Stimulated activated naive B cell treated with anti-CD40 and anti-IgM and Interleukin-4, amounts not matched to agents 10 μg/mL and 1 μg/mL and 100 μg/mL, for 72 hours (primary cell): ENCODE measurements around the gene NDUFA8.
A peak's percentile ranks its signal among the peaks of the same experiment; 100 is the strongest.

Experiments used
- ATAC-seq, 2 donors: fragments of 150-1000 bp; cut with Tn5 transposase; replicated peaks; 2 replicates each; pipeline ENCODE4 v1.10.0; 2021; ENCODE audit warnings: moderate library complexity in 1 of 2
- DNase-seq: peaks from one replicate; pipeline ENCODE4 v3.0.0; 2021
- H3K27ac Mint-ChIP-seq: one replicate; pipeline ENCODE4 v1.8.0; 2022; ENCODE audit warnings: mild to moderate bottlenecking, mixed read lengths
- H3K27me3 Mint-ChIP-seq, 2 donors: one replicate each; pipeline ENCODE4 v1.8.0; 2022; ENCODE audit warnings: mixed read lengths in 2 of 2
- H3K36me3 Mint-ChIP-seq, 2 donors: one replicate each; pipeline ENCODE4 v1.8.0; 2022; ENCODE audit warnings: mixed read lengths in 2 of 2, mild to moderate bottlenecking in 1 of 2
- H3K4me1 Mint-ChIP-seq, 2 donors: one replicate each; pipeline ENCODE4 v1.8.0; 2022; ENCODE audit warnings: mixed read lengths in 2 of 2, mild to moderate bottlenecking in 1 of 2
- H3K4me3 Mint-ChIP-seq, 2 donors: one replicate each; pipeline ENCODE4 v1.8.0; 2022; ENCODE audit warnings: mild to moderate bottlenecking in 2 of 2, mixed read lengths in 2 of 2, moderate library complexity in 1 of 2
- H3K9me3 Mint-ChIP-seq, 2 donors: one replicate each; pipeline ENCODE4 v1.8.0; 2022; ENCODE audit warnings: mixed read lengths in 2 of 2, mild to moderate bottlenecking in 1 of 2

NDUFA8 gene

DNA sequence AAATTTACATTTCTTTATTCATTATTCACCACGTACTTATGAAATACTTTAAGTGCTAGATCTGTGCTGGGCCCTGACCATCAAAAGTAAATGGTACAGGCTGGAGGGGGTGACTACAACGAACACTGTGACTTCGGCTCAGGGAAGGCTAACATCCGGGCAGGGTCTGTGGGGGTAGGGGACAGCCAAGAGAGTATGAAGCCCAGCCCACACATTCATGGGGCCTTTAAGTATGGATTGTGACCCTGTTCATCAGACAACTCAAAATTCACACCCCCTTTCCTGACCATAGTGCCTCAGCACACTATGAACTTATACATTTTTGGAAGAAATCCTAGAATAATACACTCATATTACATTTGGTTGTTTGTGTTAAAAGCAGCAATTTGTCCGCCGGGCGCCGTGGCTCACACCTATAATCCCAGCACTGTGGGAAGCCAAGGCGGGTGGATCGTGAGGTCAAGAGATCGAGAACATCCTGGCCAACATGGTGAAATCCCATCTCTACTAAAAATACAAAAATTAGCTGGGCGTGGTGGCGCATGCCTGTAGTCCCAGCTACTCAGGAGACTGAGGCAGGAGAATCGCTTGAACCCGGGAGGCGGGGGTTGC is 33.4 kb upstream of the NDUFA8 start:
- Mint-ChIP-seq H3K36me3 (no peaks in the 10 kb centered on the region), H3K4me3 (no peak overlapping the region), H3K27ac (no peak overlapping the region), H3K4me1 (peaks cover 0 to 2% of the 10 kb centered on the region in 2 donors), H3K27me3 (peaks cover 7 to 11% of the 10 kb centered on the region in 2 donors), H3K9me3 (no peaks in the 10 kb centered on the region)
- ATAC-seq (no peak), DNase-seq (no peak)

DNA sequence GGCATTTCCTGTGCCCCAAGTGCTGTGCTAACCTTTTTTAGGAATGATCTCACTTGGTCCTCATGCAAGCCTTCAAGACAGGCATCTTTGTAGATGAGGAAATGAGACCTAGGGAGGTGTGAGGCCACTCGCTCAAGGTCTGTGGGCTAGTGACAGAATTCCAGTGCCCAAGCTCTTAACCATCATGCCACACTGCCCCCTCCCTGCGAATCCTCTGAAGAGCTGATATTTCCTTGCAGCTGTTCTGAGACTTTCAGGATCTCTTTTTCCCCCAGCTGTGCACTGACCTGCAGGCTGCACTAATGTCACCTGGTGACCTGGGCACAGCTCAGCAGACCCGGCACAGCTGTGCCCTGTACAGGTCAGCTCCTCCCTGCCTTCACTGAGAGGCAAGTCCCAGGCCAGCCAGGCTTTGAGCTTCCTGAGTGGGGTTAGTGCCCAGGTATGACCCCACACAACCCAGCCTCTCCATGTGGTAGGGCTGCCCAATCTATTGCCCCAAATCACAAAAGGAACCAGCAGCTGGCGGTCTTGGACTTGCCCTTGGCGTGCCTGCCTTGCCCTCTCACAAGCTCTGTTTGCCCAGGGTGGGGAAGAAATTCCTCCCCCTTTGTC is 32.8 kb upstream of the NDUFA8 start:
- H3K27me3 Mint-ChIP-seq = peaks cover 7 to 8% of the 10 kb centered on the region in 2 donors
- no peaks in the 10 kb centered on the region for H3K9me3 Mint-ChIP-seq
- no peak overlapping the region for H3K27ac Mint-ChIP-seq
- no peak overlapping the region for H3K4me3 Mint-ChIP-seq
- no peak for DNase-seq
- peaks cover 0 to 2% of the 10 kb centered on the region in 2 donors for H3K4me1 Mint-ChIP-seq
- no peak for ATAC-seq
- H3K36me3 Mint-ChIP-seq = no peaks in the 10 kb centered on the region

DNA sequence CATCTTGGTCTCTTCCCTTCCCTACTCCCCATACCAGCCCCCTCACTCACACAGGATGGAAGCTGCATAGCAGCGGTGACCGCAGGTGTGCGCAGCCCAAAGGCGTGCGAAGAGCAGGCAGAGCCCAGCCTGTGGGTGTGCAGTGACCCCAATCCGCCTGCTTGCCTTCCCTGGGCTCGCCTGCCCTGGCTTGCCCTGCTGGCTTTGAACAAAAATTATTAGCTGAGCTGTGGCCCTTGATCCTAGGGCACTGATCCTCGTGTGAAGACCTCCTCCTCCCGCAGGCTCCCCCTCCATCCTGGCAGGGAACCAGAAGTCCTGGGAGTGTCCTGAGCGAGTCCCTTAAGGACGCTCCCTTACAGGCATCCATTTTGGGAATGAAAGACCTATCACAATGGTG is 32.0 kb upstream of the NDUFA8 start:
- no peak overlapping the region for H3K4me3 Mint-ChIP-seq
- H3K27ac Mint-ChIP-seq = no peak overlapping the region
- H3K27me3 Mint-ChIP-seq = peaks cover under 1% of the 10 kb centered on the region in 2 donors
- H3K36me3 Mint-ChIP-seq = no peaks in the 10 kb centered on the region
- ATAC-seq (no peak), DNase-seq (no peak)
- H3K4me1 Mint-ChIP-seq = peaks cover 0 to 2% of the 10 kb centered on the region in 2 donors
- no peaks in the 10 kb centered on the region for H3K9me3 Mint-ChIP-seq

DNA sequence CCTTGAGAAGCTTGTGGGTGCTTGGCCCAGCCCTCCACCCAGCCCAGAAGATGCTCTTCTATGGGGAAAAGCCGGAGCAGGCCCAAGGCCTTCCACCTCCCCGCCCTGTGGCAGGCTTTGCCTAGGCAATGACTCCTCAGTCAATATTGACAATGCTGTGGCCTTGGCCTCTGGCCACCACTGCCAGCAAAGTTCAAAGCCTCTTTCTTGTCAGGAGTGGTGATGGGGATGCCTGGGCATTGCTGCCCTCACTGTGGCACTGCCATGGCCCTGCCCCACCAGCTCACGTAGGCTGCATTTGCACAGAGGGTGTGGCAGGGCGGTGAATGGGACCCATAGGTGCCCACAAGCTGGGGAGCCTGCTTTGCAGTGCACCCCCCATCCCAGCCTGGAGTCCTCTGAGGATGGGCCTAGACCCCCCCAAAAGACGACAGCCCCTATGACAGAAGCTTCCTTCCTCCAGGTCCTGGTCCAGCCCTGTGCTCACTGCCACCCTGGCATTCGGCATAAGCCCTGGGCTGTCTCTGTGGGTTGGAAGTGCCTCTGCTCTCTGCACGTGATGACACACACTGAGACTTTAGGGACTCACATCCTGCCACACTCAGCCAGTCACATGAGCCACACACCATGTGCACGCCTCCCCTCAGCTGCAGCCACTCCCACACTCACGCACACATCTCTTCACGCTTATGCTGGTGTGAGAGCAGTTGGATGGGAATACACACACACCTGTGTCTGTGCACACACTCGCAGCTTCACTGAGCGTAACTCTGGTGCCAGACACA is 31.2 kb upstream of the NDUFA8 start:
- H3K9me3 Mint-ChIP-seq = no peaks in the 10 kb centered on the region
- DNase-seq = no peak
- H3K4me1 Mint-ChIP-seq = peaks cover 0 to 2% of the 10 kb centered on the region in 2 donors
- no peaks in the 10 kb centered on the region for H3K36me3 Mint-ChIP-seq
- no peak overlapping the region for H3K4me3 Mint-ChIP-seq
- peak in 1 of 2 donors; percentile 34 for ATAC-seq
- H3K27me3 Mint-ChIP-seq = no peaks in the 10 kb centered on the region
- no peak overlapping the region for H3K27ac Mint-ChIP-seq

DNA sequence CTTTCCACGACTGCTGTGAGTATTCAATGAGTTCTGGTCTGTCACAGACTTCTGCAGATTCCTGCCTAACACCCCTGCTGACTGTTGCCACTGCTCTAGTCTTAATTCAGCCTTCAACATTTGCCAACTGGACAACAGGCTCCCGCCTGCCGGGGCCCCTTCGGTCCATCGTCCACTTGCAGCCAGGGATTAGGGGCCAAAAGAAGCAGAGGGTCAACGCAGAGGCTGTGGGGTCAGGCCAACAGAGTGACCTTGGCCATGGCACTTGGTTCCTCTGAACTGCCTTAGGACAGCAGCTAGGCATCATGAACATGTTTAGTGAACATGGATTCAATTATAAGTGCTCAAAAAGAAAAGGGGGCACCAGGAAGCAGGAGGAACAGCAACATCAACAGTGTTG is 28.8 kb upstream of the NDUFA8 start:
- Mint-ChIP-seq H3K9me3 (no peaks in the 10 kb centered on the region), H3K4me3 (no peak overlapping the region), H3K4me1 (no peaks in the 10 kb centered on the region), H3K27ac (no peak overlapping the region), H3K36me3 (no peaks in the 10 kb centered on the region), H3K27me3 (peaks cover 3 to 5% of the 10 kb centered on the region in 2 donors)
- ATAC-seq (no peak), DNase-seq (no peak)

DNA sequence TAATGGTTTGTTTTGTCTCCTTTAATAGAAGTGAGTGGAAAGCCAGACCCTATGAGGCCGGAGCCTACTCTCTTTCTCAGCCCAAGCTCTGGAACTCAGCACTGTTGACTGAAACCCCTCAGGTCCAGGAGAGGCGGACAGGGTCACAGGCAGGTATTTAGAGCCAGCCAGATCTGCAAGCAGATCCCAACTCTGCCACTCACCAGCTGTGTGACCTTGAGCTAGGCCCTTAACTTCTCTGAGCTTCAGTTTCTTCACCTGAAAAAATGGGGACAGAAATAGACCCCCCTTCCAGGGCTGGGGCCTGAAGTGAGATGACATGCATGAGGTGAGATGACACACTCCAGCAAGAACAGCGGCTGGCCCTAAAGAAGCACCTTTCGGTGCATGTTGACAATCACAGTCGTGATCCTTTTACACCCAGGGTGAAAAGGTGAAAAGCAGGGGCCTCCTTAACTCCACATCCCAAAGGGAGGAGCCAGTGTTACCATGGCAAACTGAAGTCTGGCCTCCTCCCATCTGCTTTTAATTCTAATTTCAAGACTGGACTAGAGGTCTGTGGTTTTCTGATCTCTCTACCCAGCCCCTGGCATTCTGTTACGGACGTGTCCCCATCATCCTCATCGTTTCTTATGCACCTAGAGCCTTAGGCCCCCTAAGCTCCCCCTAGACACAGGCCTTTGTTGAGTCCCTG is 27.3 kb upstream of the NDUFA8 start:
- no peak overlapping the region for H3K4me3 Mint-ChIP-seq
- ATAC-seq (no peak), DNase-seq (no peak)
- H3K9me3 Mint-ChIP-seq = no peaks in the 10 kb centered on the region
- no peak overlapping the region for H3K27ac Mint-ChIP-seq
- H3K36me3 Mint-ChIP-seq = no peaks in the 10 kb centered on the region
- H3K27me3 Mint-ChIP-seq = peaks cover 10 to 12% of the 10 kb centered on the region in 2 donors
- H3K4me1 Mint-ChIP-seq = no peaks in the 10 kb centered on the region

DNA sequence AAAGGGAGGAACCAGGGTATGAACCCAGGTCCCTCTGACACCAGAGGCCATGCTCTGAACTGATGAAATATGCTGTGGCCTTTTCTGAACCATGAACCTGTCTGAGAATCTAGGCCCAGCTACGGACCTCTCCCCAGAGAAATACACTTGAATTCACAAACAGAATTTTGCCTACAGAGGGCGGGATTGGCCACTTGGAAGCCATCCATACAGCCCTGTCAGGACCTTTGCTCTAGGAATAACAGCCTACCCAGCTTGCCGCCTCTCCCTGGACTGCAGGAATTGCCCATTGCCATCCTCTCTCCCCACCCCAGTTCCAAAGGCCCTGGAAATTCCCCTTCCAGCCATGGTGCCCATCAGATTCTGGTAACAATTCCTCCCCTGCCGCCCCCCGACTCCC is 26.7 kb upstream of the NDUFA8 start:
- H3K27me3 Mint-ChIP-seq = peaks cover 10 to 12% of the 10 kb centered on the region in 2 donors
- H3K36me3 Mint-ChIP-seq = no peaks in the 10 kb centered on the region
- no peaks in the 10 kb centered on the region for H3K9me3 Mint-ChIP-seq
- no peak overlapping the region for H3K4me3 Mint-ChIP-seq
- ATAC-seq (no peak), DNase-seq (no peak)
- no peaks in the 10 kb centered on the region for H3K4me1 Mint-ChIP-seq
- H3K27ac Mint-ChIP-seq = no peak overlapping the region

DNA sequence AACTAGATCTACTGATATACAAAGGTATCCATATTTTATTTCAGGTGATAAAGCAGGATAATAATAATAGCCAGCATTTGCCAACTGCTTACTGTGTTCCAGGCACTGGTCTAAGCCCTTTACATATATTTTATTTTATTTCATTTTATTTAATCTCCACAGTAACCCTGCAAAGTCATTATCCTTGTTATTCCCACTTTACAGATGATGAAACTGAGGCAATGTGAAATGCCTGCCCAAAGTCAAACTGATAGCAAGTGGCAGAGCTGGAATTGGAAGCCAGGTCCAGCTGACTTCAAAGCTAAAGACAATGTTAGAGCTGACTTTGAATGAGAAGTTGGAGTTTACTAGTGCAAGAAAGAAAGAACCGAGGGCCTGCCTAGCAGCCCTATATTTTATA is 25.0 kb upstream of the NDUFA8 start:
- H3K4me3 Mint-ChIP-seq = no peak overlapping the region
- no peaks in the 10 kb centered on the region for H3K36me3 Mint-ChIP-seq
- no peaks in the 10 kb centered on the region for H3K4me1 Mint-ChIP-seq
- no peak overlapping the region for H3K27ac Mint-ChIP-seq
- no peak for DNase-seq
- no peaks in the 10 kb centered on the region for H3K9me3 Mint-ChIP-seq
- no peak for ATAC-seq
- peaks cover 10 to 16% of the 10 kb centered on the region in 2 donors for H3K27me3 Mint-ChIP-seq

DNA sequence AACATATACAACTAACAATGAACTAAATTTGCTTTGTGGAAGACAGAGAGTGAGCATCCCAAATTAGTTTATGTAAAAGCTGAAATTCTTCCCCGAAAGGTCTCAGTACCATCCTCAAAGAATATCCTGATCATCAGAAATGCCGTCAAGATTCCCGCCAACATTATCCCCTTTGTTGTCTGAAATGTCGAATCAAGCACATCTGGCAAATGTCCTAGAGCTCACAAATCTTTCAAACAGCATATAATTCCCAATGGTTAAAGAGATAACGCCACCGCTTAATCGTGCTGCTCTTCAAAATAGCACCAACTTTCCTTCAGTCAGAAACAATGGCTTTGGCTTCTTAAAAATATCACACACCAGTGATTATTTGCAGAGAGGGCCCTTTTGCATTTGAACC is 23.9 kb upstream of the NDUFA8 start:
- Mint-ChIP-seq H3K27me3 (peaks cover 14 to 16% of the 10 kb centered on the region in 2 donors), H3K36me3 (no peaks in the 10 kb centered on the region), H3K4me3 (no peak overlapping the region), H3K27ac (no peak overlapping the region), H3K4me1 (no peaks in the 10 kb centered on the region), H3K9me3 (no peaks in the 10 kb centered on the region)
- DNase-seq = no peak
- ATAC-seq = no peak

DNA sequence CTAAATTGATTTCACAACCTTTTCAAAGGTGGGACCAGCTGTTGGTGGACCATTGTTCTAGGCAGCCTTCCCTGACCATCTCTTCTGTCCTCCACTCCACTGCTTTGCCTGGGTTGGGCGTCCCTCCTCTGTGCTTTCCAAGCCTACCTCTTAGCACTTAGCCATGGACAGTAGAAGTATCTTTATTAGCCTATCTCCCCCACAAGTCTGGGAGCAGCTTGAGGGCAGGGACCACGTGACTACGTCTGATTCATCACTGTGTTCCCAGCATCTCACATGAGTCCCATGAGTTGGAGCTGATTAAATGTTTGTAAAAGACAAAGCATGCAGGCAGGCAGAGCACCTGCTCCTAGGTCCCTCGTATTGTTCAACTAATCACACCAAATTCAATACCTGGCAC is 21.1 kb upstream of the NDUFA8 start:
- Mint-ChIP-seq H3K4me3 (no peak overlapping the region), H3K27ac (no peak overlapping the region), H3K4me1 (no peaks in the 10 kb centered on the region), H3K36me3 (no peaks in the 10 kb centered on the region), H3K9me3 (no peaks in the 10 kb centered on the region), H3K27me3 (peaks cover 22 to 27% of the 10 kb centered on the region in 2 donors)
- ATAC-seq (no peak), DNase-seq (no peak)

DNA sequence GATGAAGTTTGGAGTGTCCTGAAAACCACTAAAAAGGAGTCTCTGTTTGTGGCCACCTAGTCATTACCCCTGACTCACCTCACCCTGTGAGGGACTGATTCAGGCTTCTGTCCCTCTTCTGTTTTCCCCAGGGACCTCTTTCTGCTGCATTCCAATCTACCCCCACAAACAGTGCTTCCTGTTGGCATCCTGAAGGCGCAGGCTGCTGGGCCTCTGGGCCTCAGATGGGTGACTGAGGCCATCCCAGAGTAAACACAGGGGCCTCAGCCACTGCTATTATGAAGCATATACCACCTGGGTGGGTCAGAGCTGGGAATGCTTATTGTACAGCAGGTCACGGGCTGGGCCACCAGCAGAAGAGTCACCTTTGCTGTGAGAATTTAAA is 20.1 kb upstream of the NDUFA8 start:
- no peak for ATAC-seq
- H3K4me3 Mint-ChIP-seq = no peak overlapping the region
- no peaks in the 10 kb centered on the region for H3K36me3 Mint-ChIP-seq
- H3K27me3 Mint-ChIP-seq = peaks cover 26 to 32% of the 10 kb centered on the region in 2 donors
- no peaks in the 10 kb centered on the region for H3K4me1 Mint-ChIP-seq
- H3K27ac Mint-ChIP-seq = no peak overlapping the region
- no peak for DNase-seq
- no peaks in the 10 kb centered on the region for H3K9me3 Mint-ChIP-seq

DNA sequence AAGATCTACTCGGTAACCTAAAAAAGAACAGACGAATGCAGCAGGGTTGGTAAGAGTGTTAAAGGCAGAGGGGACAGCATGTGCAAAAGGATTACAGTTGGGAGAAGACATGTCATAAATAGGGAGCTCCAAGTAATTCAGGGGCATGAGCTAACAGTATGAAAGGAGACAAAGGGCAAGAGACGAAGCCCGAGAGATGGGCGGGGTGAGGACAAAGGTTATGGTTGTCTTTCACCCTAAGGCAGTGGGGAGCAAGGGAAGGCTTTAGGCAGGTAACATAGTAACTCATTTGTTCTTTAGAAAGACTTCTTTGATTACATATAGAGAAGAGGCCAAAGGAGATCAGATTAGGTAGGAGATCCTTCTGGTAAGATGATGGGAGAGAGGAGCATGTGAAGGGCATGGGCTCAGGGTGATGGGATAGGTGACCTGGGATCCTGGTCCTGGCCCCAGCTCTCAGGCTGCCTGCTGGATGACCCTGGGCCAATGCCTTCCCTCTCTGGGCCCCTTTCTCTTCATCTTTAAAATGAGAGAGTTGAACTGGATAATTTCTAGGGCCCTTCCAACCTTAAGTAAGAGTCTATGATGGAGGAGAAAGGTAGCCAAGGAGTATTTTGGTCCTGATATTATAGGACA is 19.6 kb upstream of the NDUFA8 start:
- Mint-ChIP-seq H3K4me1 (no peaks in the 10 kb centered on the region), H3K36me3 (no peaks in the 10 kb centered on the region), H3K9me3 (no peaks in the 10 kb centered on the region), H3K27me3 (peaks cover 28 to 35% of the 10 kb centered on the region in 2 donors), H3K4me3 (no peak overlapping the region), H3K27ac (no peak overlapping the region)
- DNase-seq (no peak), ATAC-seq (no peak)

DNA sequence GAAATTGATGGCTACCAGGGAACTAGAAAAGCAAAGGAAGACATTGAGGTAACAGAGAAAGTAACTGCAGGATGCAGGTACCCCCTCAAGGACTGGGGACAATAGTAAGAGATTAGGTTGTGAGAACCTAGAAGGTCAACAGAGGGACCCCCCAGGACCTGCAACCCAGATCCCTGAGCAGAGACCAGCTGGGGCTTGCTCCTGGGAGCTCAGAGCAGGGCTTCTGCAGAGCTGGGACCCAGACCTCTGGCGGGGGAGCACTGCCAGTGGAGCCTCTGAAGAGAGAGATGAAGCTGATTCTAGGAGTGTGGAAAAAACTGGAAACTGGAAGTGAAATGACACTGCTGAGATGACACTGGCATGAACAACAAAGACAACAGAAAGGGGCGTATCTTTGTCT is 17.3 kb upstream of the NDUFA8 start:
- Mint-ChIP-seq H3K36me3 (no peaks in the 10 kb centered on the region), H3K27me3 (peaks cover 34 to 44% of the 10 kb centered on the region in 2 donors), H3K27ac (no peak overlapping the region), H3K9me3 (no peaks in the 10 kb centered on the region), H3K4me1 (no peaks in the 10 kb centered on the region), H3K4me3 (no peak overlapping the region)
- ATAC-seq = no peak
- no peak for DNase-seq

DNA sequence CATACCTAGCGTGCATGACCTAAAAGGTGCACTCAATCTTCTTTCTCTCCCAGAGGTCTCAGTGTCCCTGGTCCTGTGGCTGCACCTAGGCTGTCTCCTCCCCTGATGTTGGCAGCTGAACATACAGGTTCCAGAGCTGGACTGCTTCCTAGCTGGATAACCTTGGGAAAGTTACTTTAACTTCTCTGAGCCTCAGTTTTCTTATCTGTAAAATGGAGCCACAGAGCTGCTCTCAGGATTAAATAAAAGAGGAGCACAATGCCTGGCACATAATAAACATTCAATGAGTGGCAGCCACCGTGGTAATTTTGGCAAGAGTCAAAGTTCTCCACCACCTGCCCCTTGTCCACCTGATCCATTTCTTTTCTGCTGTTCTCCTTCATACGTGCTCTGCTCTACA is 14.1 kb upstream of the NDUFA8 start:
- Mint-ChIP-seq H3K36me3 (no peaks in the 10 kb centered on the region), H3K27me3 (peaks cover 47 to 62% of the 10 kb centered on the region in 2 donors)

More for the DNA sequence above, 14.1 kb upstream of the NDUFA8 start:
- DNase-seq (no peak), ATAC-seq (no peak)
- H3K9me3 Mint-ChIP-seq = no peaks in the 10 kb centered on the region
- no peak overlapping the region for H3K27ac Mint-ChIP-seq
- no peaks in the 10 kb centered on the region for H3K4me1 Mint-ChIP-seq
- no peak overlapping the region for H3K4me3 Mint-ChIP-seq
